Peyer's patch (tissue), 4 donors: ENCODE results near the gene MFAP4. TPM values are rescaled to one million over a fixed set of nuclear protein-coding genes. Genes with fewer than 3 reads are reported as not detected.

Experiments used
- DNase-seq, 3 donors: peaks; one replicate each; pipeline ENCODE4 v3.0.0-alpha.2; 2017 to 2019
- H3K27ac ChIP-seq, 4 donors: fragments of 200-600 bp; sonication (generic); one replicate each; pipeline ENCODE4 v1.5.1; 2016 to 2019
- H3K27me3 ChIP-seq, 2 donors: fragments of 200-600 bp; sonication (generic); one replicate each; pipeline ENCODE4 v1.5.1; 2019
- H3K36me3 ChIP-seq, 3 donors: fragments of 200-600 bp; sonication (generic); one replicate each; pipeline ENCODE4 v1.5.1; 2016 to 2019
- H3K4me1 ChIP-seq, 4 donors: fragments of 200-600 bp; sonication (generic); one replicate each; pipeline ENCODE4 v1.5.1; 2016 to 2019
- H3K4me3 ChIP-seq, 4 donors: fragments of 200-600 bp; sonication (generic); 1 replicate in 3 of 4; 2 replicates in 1 of 4; pipeline ENCODE4 v1.5.1; 2016 to 2019; ENCODE audit warnings: mild to moderate bottlenecking in 1 of 4
- H3K9me3 ChIP-seq, 4 donors: fragments of 200-600 bp; sonication (generic); one replicate each; pipeline ENCODE4 v1.5.1; 2016 to 2019; ENCODE audit warnings: mild to moderate bottlenecking in 1 of 4
- CTCF ChIP-seq, 6 experiments: fragments of 450-650 bp in 4 of 6; fragments of 200-600 bp in 2 of 6; sonication (generic) in 1 of 6; IDR thresholded peaks; one replicate each; pipeline ENCODE4 v1.5.1; 2017 to 2019; ENCODE audit warnings: antibody characterized with exemption in 6 of 6, mild to moderate bottlenecking in 3 of 6, moderate library complexity in 1 of 6
- POLR2A ChIP-seq, 2 donors: fragments of 450-650 bp; IDR thresholded peaks; one replicate each; pipeline ENCODE4 v1.5.1; 2017; ENCODE audit warnings: antibody characterized with exemption in 2 of 2, mild to moderate bottlenecking in 2 of 2, moderate library complexity in 2 of 2
- total RNA-seq, 4 donors: library from RNA; depleted of rRNA; stranded (reverse); fragments of >200 nt; gene quantifications; one replicate each; pipeline ENCODE4 v1.1.0, GENCODE V29; 2016

The MFAP4 gene
- total RNA-seq, 4 donors from 2014 or later = 12.6 to 70.8 (median 43.9) TPM

- Histone ChIP-seq H3K27ac (no peak overlapping the region), H3K4me3 (no peak overlapping the region), H3K9me3 (no peaks in the 10 kb centered on the region), H3K27me3 (no peaks in the 10 kb centered on the region), H3K4me1 (peaks cover 0 to 6% (median 3%) of the 10 kb centered on the region in 4 donors), H3K36me3 (peaks cover 0 to 8% (median 0%) of the 10 kb centered on the region in 3 donors)
- no peak for TF ChIP-seq POLR2A (IDR thresholded peaks at IDR 0.05)
- peak; percentile 35 to 73 (median 68) for TF ChIP-seq CTCF (IDR thresholded peaks at IDR 0.05)
- peak; percentile 66 to 84 (median 67) for DNase-seq
These were observed 48.7 kb downstream of the MFAP4 start for GRCh38 chr17:19338031-19338990.

DNA sequence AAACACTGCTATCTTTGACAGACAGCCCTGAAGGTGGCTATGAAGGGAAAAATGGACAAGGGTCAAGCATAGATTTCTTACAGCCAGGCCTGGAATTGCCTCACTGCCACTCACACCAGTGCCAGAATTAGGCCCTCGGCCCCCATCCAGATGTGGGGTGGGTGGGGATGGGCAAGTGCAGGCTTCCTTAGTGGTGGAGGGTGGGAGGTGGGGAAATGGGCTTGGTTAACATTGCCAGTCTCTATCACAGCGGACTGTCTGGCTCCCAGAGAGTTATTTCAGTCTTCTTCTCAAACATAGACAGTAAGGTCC lies 49.3 kb downstream of the MFAP4 start:
- TF ChIP-seq CTCF (IDR thresholded peaks at IDR 0.05) = no peak
- no peak for DNase-seq
- H3K27me3 ChIP-seq = no peaks in the 10 kb centered on the region
- H3K27ac ChIP-seq = no peak overlapping the region
- H3K4me3 ChIP-seq = no peak overlapping the region
- H3K36me3 ChIP-seq = peaks cover 0 to 8% (median 0%) of the 10 kb centered on the region in 3 donors
- no peaks in the 10 kb centered on the region for H3K9me3 ChIP-seq
- H3K4me1 ChIP-seq = peaks cover 0 to 6% (median 3%) of the 10 kb centered on the region in 4 donors

- DNase-seq = peak in 2 of 3 donors; percentile 54 to 72
- peaks cover 0 to 8% (median 0%) of the 10 kb centered on the region in 3 donors for H3K36me3 ChIP-seq
- TF ChIP-seq CTCF (IDR thresholded peaks at IDR 0.05) (peak in 3 of 6 experiments; percentile 50 to 58 (median 51)), POLR2A (IDR thresholded peaks at IDR 0.05) (no peak)
- no peaks in the 10 kb centered on the region for H3K9me3 ChIP-seq
- peaks cover 0 to 6% (median 3%) of the 10 kb centered on the region in 4 donors for H3K4me1 ChIP-seq
- no peak overlapping the region for H3K4me3 ChIP-seq
- H3K27ac ChIP-seq = no peak overlapping the region
- H3K27me3 ChIP-seq = no peaks in the 10 kb centered on the region
These were observed 49.9 kb downstream of the MFAP4 start for GRCh38 chr17:19336938-19337711.

- H3K27me3 ChIP-seq = no peaks in the 10 kb centered on the region
- H3K9me3 ChIP-seq = no peaks in the 10 kb centered on the region
- peak in 1 of 3 donors; percentile 43 for DNase-seq
- no peak overlapping the region for H3K27ac ChIP-seq
- TF ChIP-seq CTCF (IDR thresholded peaks at IDR 0.05) (no peak), POLR2A (IDR thresholded peaks at IDR 0.05) (no peak)
- H3K36me3 ChIP-seq = peaks cover 0 to 14% (median 0%) of the 10 kb centered on the region in 3 donors
- peaks cover 0 to 6% (median 3%) of the 10 kb centered on the region in 4 donors for H3K4me1 ChIP-seq
- H3K4me3 ChIP-seq = no peak overlapping the region
These were observed 50.9 kb downstream of the MFAP4 start for GRCh38 chr17:19335951-19336631.

GRCh38 chr17:19334331-19334730 lies 52.7 kb downstream of the MFAP4 start:
- peaks cover 0 to 6% (median 3%) of the 10 kb centered on the region in 4 donors for H3K4me1 ChIP-seq
- no peak overlapping the region for H3K27ac ChIP-seq
- TF ChIP-seq POLR2A (IDR thresholded peaks at IDR 0.05) (no peak), CTCF (IDR thresholded peaks at IDR 0.05) (no peak)
- no peak overlapping the region for H3K4me3 ChIP-seq
- peaks cover 0 to 14% (median 0%) of the 10 kb centered on the region in 3 donors for H3K36me3 ChIP-seq
- DNase-seq = no peak
- no peaks in the 10 kb centered on the region for H3K27me3 ChIP-seq
- H3K9me3 ChIP-seq = no peaks in the 10 kb centered on the region
